Peyer's patch (tissue), 4 donors: Measurements from ENCODE around the gene OPN3.

Experiments
- POLR2A ChIP-seq, 2 donors: fragments of 450-650 bp; IDR thresholded peaks; one replicate each; pipeline ENCODE4 v1.5.1; 2017; ENCODE audit warnings: antibody characterized with exemption in 2 of 2, mild to moderate bottlenecking in 2 of 2, moderate library complexity in 2 of 2
- TF ChIP-seq, protein P1 (sequence below), 6 experiments: fragments of 450-650 bp in 4 of 6; fragments of 200-600 bp in 2 of 6; sonication (generic) in 1 of 6; IDR thresholded peaks; one replicate each; pipeline ENCODE4 v1.5.1; 2017 to 2019; ENCODE audit warnings: antibody characterized with exemption in 6 of 6, mild to moderate bottlenecking in 3 of 6, moderate library complexity in 1 of 6

DNA sequence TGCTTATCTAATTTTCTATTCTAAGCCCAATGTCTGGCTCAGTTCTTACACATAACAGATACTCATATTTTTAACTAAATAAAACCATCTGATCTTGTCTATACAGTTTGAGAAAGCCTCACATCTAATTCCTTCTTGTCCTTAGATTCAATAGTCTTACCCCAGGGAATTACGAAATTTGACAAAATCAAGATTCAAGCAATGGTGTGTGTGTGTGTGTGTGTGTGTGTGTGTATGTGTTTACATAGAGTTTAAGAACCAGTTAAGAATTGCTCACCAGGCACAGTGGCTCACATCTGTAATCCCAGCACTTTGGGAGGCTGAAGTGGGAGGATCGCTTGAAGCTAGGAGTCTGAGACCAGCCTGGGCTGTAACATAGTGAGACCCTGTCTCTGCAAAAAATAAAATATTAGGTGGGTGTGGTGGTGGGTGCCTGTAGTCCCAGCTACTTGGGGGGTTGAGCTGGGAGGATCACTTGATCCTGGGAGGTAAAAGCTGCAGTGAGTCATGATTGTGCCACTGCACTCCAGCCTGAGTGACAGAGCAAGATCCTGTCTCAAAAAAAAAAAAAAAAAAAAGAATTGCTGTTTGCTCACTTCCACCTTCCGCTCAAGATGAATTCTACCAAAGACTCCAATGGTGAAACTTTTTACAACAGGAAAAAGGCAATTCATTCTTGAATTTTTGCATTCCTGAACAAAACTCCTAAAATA is 18.1 kb upstream of the OPN3 start:
- TF ChIP-seq, protein P1, sequence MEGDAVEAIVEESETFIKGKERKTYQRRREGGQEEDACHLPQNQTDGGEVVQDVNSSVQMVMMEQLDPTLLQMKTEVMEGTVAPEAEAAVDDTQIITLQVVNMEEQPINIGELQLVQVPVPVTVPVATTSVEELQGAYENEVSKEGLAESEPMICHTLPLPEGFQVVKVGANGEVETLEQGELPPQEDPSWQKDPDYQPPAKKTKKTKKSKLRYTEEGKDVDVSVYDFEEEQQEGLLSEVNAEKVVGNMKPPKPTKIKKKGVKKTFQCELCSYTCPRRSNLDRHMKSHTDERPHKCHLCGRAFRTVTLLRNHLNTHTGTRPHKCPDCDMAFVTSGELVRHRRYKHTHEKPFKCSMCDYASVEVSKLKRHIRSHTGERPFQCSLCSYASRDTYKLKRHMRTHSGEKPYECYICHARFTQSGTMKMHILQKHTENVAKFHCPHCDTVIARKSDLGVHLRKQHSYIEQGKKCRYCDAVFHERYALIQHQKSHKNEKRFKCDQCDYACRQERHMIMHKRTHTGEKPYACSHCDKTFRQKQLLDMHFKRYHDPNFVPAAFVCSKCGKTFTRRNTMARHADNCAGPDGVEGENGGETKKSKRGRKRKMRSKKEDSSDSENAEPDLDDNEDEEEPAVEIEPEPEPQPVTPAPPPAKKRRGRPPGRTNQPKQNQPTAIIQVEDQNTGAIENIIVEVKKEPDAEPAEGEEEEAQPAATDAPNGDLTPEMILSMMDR (IDR thresholded peaks at IDR 0.05): no peak
- no peak for TF ChIP-seq POLR2A (IDR thresholded peaks at IDR 0.05)
